Measurements from ENCODE around the gene ZSCAN20.
"Not testable (repeated sequence)": the region's sequence is repeated elsewhere in the genome, so short reads cannot be mapped to it uniquely, and the experiment has no call there.

ZSCAN20 gene

DNA sequence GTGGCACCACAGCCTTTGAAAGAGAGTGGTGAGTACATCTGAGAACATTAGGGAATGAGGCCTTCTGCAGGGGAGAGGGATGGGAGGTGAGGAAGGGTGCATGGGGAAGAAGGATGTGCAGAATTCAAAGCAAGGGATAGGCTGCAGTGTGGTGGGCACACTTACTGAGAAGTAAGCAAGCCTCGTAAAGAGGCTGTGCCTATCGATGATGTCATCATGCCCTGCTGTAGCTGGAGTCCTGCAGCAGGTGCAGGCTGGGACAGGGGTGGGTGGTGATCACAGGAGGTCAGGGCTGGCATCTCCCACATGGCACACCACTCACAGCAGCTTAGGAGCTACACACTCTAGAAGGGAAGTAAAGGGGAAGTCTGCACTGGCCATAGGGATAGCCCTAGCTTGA lies 16.2 kb downstream of the ZSCAN20 start:
- DNase-seq (ENCODE audit: low read depth): no peak

DNA sequence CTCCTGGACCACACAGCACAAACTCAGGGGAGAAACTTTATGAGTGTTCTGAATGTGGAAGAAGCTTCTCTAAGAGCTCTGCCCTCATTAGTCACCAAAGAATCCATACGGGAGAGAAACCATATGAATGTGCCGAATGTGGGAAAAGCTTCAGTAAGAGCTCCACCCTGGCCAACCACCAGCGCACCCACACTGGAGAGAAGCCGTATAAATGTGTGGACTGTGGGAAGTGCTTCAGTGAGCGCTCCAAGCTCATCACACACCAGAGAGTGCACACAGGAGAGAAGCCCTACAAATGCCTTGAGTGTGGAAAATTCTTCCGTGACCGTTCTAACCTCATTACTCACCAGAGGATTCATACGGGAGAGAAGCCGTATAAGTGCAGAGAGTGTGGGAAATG lies 22.5 kb downstream of the ZSCAN20 start:
- no peak for DNase-seq (ENCODE audit: low read depth)

DNA sequence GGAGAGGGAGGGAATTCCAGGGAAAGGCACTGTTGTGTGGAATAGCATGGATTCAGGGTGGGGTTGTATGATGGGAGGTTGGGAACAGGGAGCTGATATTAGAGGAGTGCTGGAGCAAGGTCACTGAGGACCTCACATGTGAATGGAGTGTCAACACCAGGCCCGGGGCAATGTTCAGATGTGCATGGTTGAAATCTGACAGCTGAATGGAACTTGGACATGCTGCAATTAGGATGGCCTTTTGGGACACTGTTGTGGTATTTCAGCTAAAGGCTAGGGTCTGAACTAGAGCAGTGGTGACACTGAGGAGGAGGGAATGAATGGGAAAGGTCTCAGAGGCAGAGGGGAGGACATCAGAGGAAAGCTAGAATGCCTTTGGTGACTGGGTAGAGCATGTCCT lies 25.0 kb downstream of the ZSCAN20 start:
- no peak for DNase-seq (ENCODE audit: low read depth)

DNA sequence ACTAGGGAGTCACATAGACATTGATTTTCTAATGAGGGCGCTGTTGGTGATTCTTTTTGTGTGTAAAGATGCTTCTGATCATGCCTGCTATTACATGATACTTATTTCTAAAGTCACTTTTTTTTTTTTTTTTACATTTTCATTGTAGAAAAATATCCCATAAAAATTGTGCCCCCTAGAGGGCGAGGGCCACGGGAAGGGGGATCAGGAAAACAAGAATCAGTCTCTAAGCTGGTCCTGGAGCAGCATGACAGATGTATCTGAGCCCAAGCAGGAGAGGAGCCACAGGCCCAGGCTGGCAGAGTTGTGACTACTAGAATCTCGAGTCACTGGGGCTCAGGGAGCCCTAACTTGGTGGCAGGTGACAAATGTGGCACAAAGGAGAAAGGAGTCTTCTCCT lies 28.1 kb downstream of the ZSCAN20 start:
- DNase-seq (ENCODE audit: low read depth): no peak

DNA sequence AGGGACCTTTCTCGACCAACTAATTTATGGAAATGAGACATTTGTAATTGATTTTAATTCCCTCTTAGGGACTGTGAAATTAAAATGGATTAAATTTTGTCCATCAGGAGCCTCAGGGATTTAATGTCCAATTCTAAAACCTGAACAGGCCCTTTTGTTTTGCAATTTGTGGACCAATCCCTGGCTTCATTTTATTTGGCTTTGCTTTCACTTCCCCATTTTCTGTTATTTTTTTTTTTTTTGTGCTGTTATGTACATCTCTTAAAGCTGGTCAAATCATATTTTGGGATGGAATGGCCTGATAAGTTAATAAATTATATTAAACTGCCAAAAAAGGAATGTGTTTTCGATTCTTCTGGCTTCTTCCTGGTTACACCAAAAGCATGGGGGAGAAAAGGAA lies 28.9 kb downstream of the ZSCAN20 start:
- no peak for DNase-seq (ENCODE audit: low read depth)

DNA sequence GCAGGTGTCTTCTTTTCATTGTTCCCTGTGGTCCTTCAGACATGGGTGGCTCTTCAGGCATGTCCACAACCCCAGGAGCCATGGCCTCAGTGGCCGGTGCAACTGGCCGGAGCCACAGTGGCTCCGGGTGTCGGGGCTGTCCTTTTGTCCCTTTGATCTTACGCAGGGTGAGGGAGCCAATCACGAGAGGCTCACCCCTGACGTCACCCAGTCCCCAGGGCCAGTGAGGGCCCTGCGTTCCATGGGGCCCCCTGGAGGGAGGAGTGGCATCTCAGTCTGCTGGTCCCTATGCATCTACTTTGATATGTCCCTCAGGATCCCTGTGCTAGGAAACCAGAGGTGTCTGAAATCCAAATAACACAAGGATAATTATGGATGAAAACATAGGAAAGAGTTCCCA lies 29.3 kb downstream of the ZSCAN20 start:
- no peak for DNase-seq (ENCODE audit: low read depth)

DNA sequence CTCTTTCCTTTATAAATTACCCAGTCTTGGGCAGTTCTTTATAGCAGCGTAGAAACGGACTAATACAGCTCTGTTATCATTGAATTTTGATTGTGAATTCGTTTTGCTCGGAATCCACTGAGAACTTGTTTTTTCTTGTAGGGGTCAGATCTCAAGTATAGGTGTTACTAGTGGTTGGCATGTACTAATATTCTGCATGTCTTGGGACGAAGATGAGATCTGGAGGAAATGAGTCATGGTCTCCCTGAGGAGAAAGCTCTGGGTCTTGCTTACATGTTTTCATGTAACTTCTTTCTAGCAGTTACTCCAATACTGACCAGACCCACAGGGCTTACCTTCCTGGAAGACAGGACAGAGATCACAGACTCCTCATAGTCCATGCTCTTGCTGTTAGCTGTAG lies 30.3 kb downstream of the ZSCAN20 start:
- DNase-seq (ENCODE audit: low read depth): no peak

DNA sequence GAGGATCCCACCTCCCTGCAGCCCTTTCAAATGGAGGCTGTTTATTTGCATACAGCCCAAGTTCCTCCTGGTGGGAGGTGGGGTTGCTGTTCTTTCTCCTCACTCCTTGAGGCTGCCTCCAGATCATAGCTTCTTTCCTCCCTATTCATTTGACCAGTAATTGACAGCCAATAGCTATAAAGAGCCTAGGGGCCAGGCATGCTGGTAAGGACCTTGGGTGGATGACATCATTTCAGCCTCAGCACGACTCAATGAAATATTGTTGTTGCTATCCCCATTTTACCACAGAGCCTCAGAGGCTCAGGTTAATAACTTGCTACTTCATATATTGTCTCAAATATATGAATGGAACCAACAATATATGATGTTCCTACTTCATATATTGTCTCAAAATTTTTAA lies 31.1 kb downstream of the ZSCAN20 start:
- no peak for DNase-seq (ENCODE audit: low read depth)

DNA sequence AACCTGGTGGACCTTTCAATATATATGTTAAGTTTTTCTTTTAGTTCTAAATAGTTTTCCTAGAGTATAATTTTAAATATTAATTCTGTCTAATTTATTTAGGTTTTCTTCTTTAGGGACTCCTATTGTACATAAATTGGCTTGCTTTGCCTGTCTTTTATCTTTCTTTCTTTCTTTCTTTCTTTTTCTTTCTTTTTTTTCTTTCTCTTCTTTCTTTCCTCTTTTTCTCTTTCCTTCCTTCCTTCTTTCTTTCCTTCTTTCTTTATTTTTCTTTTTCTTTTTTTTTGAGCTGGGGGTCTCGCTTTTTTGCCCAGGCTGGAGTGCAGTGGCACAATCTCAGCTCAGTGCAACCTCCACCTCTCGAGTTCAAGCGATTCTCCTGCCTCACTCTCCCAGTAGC lies 35.2 kb downstream of the ZSCAN20 start:
- no peak for DNase-seq (ENCODE audit: low read depth)

DNA sequence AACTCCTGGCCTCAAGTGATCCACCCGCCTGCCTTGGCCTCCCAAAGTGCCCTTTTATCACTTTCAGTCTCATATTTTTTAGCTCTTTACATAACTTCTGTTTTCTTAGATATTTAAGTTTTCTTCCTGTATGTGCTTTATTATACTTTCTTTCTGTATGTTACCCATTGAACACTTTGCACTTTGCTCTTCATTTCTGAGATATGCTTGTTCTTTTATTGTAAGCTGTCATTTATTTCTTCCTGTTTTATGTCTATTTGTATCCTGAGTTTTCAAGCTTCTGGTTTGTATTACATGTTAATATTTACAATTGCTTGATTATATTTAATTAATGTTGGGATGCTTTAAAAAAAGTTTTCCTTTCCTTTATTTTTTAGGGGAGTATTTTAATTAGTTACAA lies 35.7 kb downstream of the ZSCAN20 start:
- no peak for DNase-seq (ENCODE audit: low read depth)

DNA sequence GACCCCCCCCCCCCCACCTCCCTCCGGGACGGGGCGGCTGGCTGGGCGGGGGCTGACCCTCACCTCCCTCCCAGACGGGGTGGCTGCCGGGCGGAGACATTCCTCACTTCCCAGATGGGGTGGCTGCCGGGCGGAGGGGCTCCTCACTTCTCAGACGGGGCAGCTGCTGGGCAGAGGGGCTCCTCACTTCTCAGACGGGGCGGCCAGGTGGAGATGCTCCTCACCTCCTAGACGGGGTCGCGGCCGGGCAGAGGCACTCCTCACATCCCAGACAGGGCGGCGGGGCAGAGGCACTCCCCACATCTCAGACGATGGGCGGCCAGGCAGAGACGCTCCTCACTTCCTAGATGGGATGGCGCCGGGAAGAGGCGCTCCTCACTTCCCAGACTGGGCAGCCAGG lies 36.8 kb downstream of the ZSCAN20 start:
- not testable (repeated sequence) for DNase-seq (ENCODE audit: low read depth)

DNA sequence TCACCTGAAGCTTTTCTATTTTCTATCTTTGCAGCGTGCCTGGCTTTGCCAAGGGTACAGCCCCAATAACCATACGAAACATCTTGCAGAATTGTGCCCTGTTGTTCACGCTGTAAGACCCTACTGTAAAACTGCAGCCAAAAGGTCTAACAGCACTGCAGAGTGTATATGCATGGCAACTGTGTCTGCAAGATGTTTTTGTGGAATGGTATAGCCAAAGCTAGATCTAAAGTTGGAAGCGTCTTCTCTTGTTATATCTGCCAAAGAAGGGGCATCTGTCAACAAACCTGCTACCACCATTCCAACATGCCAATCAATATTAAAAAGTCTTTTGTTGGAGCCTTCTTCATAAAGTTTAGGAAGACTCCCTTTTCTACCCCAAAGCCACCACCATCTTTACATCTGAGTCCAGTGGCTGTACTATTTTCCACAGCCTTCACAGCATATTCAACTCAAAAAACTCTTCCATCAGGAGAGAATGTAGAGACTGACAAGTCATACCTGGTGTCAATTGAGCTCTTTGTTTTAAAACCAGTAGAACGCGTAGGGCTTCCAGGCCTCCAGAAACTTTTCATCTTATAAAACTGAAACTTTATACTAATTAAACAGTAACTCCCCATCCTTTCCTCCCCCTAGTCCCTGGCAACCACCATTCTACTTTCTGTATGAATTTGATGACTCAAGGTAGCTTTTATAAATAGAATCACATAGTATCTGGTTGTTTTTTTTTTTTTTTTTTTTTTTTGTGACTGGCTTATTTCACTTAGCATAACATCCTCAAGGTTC lies 40.0 kb downstream of the ZSCAN20 start:
- no peak for DNase-seq (ENCODE audit: low read depth)

DNA sequence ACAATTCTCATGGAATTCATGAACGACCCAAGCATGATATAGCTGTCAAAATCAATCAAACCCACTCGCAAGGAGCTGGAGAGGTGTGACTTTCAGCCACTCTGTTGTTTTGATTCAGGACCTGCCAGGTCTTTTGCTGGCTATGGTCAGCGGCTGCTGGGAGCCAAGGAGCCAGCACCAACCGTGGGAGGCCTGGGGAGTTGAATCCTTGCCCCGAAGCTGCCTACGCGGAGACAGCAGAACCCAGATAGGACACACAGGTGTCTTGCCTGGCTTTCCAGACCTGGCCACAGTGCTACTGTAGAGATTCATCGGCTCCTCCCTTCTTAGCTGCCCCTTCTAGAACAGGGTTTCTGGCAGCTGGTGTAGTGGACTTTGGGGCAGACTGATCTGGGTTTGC lies 42.7 kb downstream of the ZSCAN20 start:
- no peak for DNase-seq (ENCODE audit: low read depth)

DNA sequence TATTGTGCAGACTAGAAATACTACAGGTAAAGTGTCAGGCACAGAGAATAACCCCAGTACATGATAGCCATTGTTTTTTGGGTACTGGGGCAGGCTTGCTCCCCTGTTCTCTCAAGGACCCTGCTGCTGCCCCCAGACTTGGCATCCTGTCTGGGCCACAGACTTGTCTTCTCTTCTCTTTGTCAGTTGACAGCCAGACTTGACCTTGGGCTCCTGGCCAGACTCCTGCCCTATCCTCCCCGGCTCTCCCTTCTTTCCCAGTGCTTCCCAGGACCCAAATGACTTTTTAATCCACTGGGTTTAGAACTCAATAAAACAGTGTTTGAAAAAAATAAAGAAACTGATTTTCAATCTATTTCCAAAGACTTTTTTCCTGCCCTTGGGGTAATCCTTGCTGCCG lies 43.2 kb downstream of the ZSCAN20 start:
- DNase-seq (ENCODE audit: low read depth): no peak

DNA sequence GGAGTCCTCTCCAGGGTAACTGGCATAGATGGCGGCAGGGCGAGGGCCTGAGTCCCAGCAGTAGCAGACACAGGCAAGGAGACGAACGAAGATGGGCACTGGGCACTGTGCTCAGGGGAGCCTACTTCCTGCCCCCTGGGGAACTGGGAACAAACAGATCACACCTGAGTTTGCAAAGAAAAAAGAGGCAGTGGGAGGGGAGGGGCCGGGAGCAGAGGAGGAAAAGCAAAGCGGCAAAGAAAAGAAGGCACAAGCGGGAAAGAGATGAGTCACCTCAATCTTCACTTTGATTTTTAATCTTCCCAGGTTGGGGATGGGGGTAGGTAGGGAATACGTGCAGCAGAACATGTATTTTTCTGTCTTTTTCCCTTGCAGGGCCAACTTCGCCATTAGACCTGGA lies 44.0 kb downstream of the ZSCAN20 start:
- DNase-seq (ENCODE audit: low read depth): no peak

DNA sequence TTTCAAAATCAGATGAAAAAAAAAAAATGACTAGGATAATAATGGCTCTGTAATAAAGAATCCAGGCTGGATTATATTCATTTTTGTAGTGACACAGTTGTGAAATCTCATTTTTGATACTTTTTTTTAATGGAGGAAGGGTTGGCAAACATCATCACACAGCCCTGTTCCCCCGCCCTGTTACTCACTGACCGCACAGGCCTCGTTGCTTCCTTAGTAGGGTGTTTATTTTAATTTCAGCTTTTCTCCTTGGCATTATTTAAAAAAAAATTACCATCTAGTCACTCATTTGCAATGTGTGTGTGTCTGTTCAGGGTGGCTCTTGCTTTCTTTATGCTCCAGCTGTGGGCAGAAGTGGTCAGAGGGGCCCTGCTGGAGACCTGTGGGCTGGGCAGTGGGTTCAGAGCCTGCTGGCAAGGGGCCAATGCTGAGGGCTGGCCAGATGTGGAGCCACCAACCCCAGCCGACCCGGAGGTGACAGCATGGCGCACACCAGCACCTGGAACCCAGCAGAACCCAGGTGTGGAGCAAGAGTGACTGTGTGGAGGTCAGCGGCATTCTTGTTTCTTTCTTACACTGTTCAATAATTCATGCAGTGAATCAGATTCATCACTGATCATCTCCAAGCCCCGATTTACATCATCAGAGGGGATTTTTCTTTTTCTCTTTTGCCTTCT lies 44.6 kb downstream of the ZSCAN20 start:
- DNase-seq (ENCODE audit: low read depth): no peak

DNA sequence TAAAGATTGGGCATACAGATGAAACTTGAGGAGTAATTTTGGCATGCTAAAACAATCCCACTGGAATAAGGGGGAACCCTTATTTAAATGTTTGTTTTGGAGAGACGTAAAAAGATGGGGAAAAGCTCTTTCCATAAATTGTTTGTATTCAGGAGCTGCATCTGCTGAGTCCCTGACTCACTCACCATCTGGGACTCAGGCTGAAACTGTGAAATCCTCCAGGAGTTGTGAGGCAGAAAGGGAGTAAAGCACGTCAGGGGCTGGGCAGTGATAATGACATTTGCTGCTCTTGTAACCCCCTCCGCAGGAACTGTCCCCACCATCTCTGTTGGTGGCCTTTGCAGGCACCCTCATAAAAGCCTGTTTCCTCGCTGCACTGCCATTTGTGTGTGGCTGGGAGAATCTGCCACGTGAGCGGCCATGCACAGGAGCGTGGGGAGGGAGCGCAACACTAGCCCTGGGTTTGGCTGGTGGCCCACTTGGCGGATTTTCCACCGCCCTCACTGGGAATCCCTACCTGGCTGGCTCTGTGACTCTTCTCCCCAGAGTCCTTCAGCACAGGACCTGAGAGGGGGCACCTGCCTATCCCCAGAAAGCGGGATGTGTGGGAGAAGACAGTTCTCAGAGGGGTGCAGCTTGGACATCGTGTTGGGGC lies 45.3 kb downstream of the ZSCAN20 start:
- no peak for DNase-seq (ENCODE audit: low read depth)

DNA sequence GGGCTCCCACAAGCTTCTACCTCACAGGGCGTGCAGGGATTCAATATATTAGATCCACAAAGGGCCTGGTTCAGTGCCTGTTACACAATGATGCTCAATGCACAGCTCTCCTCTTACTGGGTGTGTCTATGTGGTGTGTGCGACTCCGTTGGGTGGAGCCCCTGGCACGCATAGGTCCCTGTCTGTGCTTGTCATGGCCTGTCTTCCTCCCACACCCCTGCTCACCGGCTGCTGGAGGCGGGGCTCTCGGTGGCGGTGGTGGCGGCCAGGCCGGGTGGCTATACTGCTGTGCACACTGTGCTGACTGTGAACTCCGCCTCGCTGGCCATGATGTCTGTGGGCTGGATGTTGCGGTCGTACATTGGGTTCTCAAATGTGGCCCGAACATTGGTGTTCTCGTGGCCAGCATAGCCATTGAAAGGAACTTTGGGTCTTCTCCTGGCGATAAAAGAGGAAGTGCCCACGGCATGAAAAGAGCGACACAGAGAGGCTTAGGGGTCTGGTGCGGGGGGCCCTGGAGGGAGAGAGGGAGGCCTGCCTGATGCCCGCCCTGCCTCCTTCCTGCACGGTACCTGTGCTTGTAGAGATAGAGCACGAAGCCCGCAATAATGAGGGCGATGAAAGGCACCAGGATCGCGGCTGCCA lies 46.9 kb downstream of the ZSCAN20 start:
- no peak for DNase-seq (ENCODE audit: low read depth)

DNA sequence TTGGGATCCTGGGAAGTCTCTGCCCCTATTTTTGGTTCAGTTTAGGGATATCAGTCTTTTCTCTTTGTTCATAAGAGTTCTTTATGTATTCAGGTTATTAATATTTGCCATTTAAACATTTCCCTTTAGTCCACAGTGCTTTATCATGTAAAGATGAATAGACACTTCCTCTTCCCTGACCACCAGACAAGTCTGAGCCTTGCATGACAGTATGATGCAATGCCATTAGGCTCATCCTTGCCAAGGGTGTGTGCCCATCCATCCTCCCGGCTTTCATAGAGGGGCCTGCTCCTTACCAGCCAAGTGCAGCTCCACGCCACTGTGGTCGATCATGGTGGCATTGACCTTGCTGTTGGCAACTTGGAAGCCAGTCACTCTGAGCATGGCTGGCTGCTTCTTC lies 52.1 kb downstream of the ZSCAN20 start:
- no peak for DNase-seq (ENCODE audit: low read depth)

DNA sequence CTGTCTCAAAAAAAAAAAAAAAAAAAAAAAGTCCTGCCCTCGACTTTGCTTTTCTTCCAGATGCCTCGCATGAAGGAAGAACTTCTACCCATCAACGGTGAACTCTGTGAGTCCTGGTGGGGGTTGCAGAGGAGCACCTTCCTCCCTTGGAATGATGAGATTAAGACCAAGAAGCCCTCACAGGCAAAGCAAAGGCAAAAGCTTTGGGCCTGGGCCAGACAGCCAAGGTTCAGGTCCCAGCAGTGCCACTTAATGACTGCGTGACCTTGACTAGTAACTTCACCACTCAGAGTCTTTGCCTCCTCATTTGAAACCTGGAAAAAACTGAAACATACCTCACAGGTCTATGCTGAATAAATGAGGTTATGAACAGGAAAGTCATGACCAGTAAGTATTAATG lies 55.5 kb downstream of the ZSCAN20 start:
- no peak for DNase-seq (ENCODE audit: low read depth)

DNA sequence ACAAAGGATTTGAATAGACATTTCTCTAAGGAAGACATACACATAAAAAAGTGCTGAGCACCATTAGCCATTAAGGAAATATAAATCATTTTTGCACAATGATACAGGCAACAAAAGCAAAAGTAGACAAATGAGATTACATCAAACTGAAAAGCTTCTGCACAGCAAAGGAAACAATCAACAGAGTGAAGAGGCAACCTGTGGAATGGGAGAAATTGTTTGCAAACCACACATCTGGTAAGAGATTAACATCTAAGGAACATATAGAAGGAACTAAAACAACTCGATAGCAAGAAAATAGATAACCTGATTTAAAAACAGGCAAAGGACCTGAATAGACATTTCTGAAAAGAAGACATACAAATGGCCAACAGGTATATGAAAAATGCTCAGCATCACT lies 57.5 kb downstream of the ZSCAN20 start:
- no peak for DNase-seq (ENCODE audit: low read depth)

DNA sequence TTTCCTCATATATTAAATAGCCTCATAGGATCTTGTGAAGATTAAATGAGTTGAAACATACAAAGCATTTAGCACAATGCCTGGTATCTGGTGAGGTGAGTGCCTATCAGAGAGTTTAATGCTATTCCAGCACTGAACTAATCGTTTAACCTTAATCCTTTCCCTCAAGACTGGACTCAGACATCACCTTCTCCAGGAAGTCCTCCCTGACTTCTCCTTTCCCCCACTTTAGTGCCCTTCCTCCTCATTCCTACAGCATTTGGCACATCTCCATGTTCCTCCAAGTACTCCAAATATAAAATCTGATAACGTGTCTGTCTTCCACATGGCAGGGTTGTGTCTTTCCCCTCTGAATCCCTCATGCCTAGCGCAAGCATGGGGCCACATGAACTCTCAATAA lies 59.8 kb downstream of the ZSCAN20 start:
- DNase-seq (ENCODE audit: low read depth): no peak

DNA sequence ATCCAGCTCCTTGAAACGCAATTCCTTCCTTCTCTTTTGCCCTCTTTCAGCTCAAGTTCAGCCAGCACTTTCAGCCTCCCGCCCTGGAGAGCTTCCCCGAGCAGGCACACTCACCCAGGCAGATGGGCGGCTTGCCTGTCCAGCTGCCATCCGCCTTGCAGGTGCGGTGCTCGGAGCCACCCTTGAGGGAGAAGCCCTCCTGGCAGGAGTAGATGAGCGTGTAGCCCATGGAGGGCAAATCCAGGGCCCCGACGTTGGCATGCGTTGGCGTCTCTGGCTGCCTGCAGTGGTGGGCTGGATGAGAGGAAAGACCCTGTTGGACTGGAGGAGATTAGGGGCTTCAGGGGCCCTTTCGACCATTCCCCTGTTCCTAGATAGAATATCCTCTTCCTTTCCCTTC lies 60.5 kb downstream of the ZSCAN20 start:
- no peak for DNase-seq (ENCODE audit: low read depth)
